RWPE1 (cell line): Measurements from ENCODE around the gene YPEL4.

Source experiments
- CTCF ChIA-PET: fragments of 350-600 bp; sonication (Branson Sonifier 250); formaldehyde crosslinking; extraction: SDS; loops from one replicate; lab custom pipeline; 2021; lab: Yijun Ruan, JAX
- POLR2A ChIA-PET: fragments of 400-600 bp; formaldehyde crosslinking; extraction: SDS; loops from one replicate; lab custom pipeline; 2020; ENCODE audit warnings: antibody characterized with exemption; ENCODE audit not compliant: low non-redundant PET; lab: Yijun Ruan, JAX
- DNase-seq: peaks from one replicate; pipeline ENCODE4 v3.0.0; 2012; ENCODE audit warnings: low spot score
- H3K27ac ChIP-seq: fragments of 450-650 bp; 2 replicates; pipeline ENCODE4 v1.5.1; 2017
- CTCF ChIP-seq: fragments of 450-650 bp; conservative IDR thresholded peaks from 2 replicates; pipeline ENCODE4 v1.5.1; 2017; ENCODE audit warnings: low read depth, mild to moderate bottlenecking

YPEL4 gene

GRCh38 chr11:57626895-57627294 lies 22.8 kb downstream of the YPEL4 start:
- ChIA-PET CTCF (interaction anchor here (0.6 to 1.6 kb wide), 2 partner anchors 8 to 17 kb away, joined by 3 to 8 read pairs; no protein-coding TSS in a partner anchor), POLR2A (no interaction called here)
- H3K27ac ChIP-seq: no peak overlapping the region

DNA sequence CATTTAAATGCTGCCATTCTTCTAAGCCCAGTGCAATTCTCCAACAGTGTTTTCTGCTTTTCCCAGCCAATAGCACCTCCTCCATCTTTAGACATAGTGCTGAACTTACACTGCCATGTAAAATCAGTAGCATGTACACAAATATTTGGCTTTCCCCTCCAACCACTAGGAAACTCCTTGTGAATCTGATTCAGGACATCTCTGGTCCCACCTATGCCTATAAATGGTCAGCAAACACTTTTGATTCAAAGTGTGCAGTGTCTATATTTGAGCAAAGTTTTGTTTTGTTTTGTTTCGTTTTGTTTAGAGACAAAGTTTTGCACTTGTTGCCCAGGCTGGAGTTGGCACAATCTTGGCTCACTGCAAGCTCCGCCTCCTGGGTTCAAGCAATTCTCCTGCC lies 24.8 kb downstream of the YPEL4 start:
- TF ChIP-seq CTCF: no peak
- ChIA-PET POLR2A (no interaction called here), CTCF (interaction anchor here (0.6 kb wide), 1 partner anchor 19 kb away, joined by 6 read pairs; no protein-coding TSS in a partner anchor)
- no peak overlapping the region for H3K27ac ChIP-seq
- DNase-seq: no peak

More at GRCh38 chr11:57626895-57627294, 22.8 kb downstream of the YPEL4 start:
- no peak for DNase-seq
- TF ChIP-seq CTCF: no peak

DNA sequence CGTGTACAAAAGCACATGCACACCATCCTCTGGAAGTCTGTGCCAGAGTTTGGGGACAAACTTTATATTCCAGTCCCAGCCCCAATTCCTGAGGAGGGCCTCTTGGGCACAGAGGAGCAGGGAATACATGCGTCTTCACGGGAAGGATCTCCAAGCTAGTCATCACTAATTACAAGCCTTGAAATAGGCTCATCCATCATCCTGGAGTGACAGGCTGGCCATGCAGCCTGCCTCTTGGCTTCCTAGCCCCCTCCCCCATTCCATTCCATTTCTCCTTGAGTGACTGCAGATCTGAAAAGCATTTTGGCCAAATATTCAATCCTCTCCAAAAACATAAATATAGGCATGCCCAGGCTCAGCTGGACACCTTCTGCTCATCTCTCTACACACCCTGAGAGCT lies 27.4 kb downstream of the YPEL4 start:
- ChIA-PET POLR2A (no interaction called here), CTCF (interaction anchor here (0.6 kb wide), 2 partner anchors 18 to 68 kb away, joined by 3 to 4 read pairs; no protein-coding TSS in a partner anchor)
- no peak for TF ChIP-seq CTCF
- H3K27ac ChIP-seq: no peak overlapping the region
- no peak for DNase-seq

GRCh38 chr11:57620467-57620866 lies 29.2 kb downstream of the YPEL4 start:
- ChIA-PET POLR2A (no interaction called here), CTCF (no interaction called here)
- no peak for DNase-seq
- no peak for TF ChIP-seq CTCF
- no peak overlapping the region for H3K27ac ChIP-seq

- H3K27ac ChIP-seq: no peak overlapping the region
- POLR2A ChIA-PET: no interaction called here
- no peak for DNase-seq
- TF ChIP-seq CTCF: no peak
- CTCF ChIA-PET: interaction anchor here (0.7 kb wide), 1 partner anchor 252 kb away, joined by 3 read pairs; no protein-coding TSS in a partner anchor
These were observed 30.4 kb downstream of the YPEL4 start for GRCh38 chr11:57619331-57619730.

- DNase-seq: no peak
- TF ChIP-seq CTCF: no peak
- ChIA-PET POLR2A (no interaction called here), CTCF (interaction anchor here (0.6 to 1.6 kb wide), 2 partner anchors 26 to 71 kb away, joined by 4 read pairs; no protein-coding TSS in a partner anchor)
- no peak overlapping the region for H3K27ac ChIP-seq
These were observed 31.3 kb downstream of the YPEL4 start for GRCh38 chr11:57618438-57618837.
